A172 (cell line): Measurements from ENCODE around the gene ALDH1A2. TPM values are rescaled to one million over a fixed set of nuclear protein-coding genes. Genes with fewer than 3 reads are reported as not detected.
A peak's percentile ranks its signal among the peaks of the same experiment; 100 is the strongest.
"Not testable (repeated sequence)": the region's sequence is repeated elsewhere in the genome, so short reads cannot be mapped to it uniquely, and the experiment has no call there.

Source experiments
- DNase-seq: peaks from one replicate; pipeline ENCODE4 v3.0.0-alpha.2; 2015; ENCODE audit warnings: low spot score
- total RNA-seq: library from RNA; depleted of rRNA; stranded (reverse); fragments of >200 nt; shearing (Covaris generic); gene quantifications from 2 replicates; pipeline ENCODE4 v1.2.3, GENCODE V29; 2014

Gene ALDH1A2
- total RNA-seq, 1 experiment from 2014 or later: not detected

GRCh38 chr15:58040150-58040549 lies 25.4 kb downstream of the ALDH1A2 start:
- DNase-seq: no peak

DNA sequence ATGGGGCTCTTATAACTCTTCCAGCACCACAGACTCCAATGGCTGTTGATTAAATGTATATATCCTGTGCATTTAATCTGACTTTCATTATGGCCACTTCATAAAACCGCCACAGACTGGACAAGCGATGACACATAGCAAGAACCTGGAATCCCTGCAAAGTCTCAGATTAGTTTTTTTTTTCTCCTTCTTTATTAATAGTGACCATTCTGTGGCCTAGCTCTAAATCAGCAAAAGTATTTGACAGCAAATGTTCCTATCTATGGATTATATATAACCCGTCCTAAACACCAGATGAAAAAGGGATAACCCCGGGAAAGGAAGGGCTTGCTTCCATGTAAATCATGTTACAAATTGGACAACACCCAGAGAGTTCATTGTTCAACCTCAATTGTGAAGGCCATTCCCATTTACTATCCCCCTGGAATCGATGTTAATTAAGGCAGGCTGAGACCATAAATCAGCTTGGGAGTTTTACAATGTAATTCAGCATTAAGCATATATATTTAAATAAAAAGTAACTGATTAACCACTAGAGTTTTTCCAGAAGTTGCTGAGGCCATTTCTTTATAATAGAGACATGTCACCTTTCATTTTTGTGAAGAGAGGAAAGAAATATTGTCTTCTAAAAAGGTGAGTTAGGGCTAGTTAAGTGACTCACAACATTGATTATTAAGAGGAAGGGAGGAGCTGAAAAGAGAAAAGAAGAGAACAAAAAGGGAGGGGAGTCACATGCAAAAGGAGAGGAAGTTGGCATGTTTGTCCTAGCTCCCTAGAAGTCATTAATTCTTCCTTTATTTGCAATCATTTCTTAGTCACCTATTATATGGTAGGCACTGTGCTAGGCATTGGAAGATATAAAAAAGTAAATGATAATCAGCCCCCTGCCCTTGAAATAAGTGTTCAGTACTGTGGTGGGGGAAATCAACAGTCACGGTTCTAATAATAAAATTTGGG lies 26.2 kb downstream of the ALDH1A2 start:
- no peak for DNase-seq

DNA sequence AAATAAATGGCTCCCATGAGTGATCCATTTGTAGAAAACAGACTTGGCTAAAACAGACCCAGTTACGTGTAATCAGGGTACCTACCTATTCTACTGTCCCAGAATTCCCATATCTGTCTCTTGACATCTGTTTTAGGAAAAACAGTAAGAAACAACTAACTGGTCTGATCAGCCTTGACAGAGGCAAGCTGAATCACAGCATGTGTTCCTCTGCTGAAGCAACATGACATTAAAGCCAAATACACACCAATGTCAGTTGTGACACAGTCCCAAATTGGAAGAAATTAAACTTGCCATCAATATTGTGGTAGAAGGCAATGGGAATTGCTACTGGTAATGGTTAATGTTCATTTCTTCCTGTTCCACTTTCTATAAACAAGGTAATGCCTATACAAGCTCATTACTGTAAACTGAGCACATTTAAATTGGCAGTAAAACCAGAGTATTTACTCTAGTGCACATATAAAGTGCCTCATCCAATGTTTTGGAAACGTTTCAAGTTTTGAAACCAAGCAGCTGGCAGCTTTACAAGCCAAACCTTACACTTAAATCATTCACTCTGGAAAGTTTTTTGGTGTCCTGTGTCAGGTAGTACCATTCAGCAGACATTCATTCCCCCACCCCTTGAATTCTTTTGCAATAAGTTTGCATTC lies 27.0 kb downstream of the ALDH1A2 start:
- peak; percentile 19 for DNase-seq

- no peak for DNase-seq
Measured at GRCh38 chr15:58037723-58038301, 27.7 kb downstream of the ALDH1A2 start.

DNA sequence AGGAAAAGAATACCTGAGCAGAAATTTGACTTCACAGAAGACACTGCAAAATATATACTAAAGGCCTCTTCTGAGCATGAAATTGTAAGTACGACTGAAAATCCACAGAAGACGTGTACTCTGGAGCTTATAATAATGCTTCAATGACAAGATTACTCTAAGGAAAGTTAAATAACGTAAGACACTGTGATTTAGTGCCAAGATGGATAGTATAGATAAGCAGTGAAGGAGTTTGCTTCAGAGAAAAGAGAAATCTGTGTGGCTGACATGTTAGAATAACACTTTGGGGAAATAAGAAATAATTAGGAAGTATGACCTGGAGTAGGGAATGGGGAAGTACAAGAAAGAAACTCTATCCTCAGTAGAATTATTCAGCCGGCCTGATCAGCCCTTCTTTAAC lies 28.9 kb downstream of the ALDH1A2 start:
- no peak for DNase-seq

DNA sequence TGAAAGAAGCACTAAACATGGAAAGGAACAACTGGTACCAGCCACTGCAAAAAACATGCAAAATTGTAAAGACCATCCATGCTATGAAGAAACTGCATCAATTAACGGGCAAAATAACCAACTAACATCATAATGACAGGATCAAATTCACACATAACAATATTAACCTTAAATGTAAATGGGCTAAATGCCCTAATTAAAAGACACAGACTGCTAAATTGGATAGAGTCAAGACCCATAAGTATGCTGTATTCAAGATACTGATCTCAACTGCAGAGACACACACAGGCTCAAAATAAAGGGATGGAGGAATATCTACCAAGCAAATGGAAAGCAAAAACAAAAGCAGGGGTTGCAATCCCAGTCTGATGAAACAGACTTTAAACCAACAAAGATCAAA lies 37.1 kb downstream of the ALDH1A2 start:
- not testable (repeated sequence) for DNase-seq

- DNase-seq: no peak
Measured at GRCh38 chr15:58026552-58026951, 39.0 kb downstream of the ALDH1A2 start.

- DNase-seq: no peak
Measured at GRCh38 chr15:58026051-58026450, 39.5 kb downstream of the ALDH1A2 start.

DNA sequence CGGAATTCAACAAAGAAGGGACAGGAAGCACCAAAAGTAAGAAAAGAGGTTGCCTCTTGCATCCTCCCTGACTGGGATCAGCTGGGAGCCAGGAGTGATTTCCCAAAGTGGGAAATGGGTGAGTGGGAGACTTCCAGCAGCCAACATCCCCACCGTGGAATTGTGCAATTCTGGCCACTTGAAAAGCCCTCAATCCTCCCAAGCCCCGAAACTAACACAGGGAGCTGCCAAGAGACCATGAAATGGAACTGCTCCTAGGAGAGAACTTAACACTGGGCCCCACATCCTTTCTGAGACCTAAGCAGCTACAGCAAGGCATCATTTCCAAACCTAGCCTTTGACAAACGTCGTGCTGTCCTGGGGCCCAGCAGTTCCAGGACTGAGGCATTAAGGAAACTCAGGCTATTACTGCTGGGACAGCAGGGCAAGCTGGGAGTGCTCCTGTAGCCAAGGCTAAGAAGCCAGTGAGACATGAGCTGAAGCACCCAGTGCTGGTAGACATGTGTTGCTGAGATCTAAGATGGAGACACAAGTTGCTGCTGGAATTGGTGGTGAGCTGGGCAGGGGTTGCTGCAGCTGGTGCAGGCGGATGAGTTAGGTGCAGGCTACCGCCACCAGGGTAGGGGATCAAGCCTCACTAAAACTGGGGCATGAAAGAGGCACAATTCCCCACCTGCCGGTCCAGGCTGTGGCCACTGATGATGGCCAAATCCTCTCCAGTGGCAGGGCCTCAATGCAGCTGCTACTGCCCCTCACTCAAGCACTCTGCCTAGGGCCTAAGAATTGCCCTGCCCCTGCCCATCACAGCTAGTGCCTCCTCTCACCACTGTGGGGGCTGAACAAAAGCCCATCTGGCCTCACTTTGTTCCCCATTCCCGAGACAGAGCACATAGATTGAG lies 43.9 kb downstream of the ALDH1A2 start:
- DNase-seq: no peak

DNA sequence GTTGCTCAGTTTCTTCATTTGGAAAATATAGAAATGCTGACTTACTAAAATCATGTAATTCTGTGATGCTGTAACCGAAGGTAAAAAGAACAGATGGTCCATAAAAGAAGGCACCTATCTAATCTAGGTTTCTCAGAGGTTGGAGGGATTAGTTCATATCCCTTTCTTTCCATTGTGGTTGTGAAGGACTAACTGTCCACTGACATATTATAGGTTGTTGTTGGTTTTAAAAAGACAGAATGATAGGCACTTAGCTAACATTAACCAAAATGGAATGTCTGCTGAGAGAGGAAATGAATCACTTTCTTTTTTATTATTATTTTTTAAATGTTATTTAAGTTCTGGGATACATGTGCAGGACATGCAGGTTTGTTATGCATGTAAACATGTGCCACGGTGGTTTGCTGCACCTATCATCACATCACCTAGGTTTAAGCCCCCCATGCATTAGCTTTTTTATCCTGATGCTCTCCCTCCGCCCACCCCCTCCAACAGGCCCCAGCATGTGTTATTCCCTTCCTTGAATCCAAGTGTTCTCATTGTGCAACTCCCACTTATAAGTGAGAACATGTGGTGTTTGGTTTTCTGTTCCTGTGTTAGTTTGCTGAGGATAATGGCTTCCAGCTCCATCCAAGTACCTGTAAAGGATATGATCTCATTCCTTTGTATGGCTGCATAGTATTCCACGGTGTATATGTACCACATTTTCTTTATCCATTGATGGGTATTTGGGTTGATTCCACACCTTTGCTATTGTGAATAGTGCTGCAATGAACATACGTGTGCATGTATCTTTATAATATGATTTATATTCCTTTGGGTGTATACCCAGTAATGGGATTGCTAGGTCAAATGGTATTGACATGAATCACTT lies 45.8 kb downstream of the ALDH1A2 start:
- DNase-seq: peak; percentile 18

DNA sequence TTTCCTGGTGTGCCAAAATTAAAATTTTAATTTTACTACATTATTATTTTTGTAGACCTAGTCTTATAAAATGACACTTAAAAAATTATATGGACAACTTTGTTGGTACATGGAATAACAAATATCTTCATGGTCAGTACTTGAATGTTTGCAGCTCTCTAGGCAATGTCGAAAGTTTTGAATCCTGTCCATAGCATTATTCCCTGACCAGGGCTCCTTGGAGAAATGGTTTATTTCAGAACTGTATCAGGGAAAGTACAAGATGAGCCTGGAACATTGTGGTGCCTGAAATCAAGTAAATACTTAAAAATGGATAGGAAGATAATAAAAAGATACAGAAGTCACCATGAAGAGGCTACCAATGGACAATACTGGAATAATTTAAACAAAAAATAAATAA lies 47.6 kb downstream of the ALDH1A2 start:
- DNase-seq: no peak

DNA sequence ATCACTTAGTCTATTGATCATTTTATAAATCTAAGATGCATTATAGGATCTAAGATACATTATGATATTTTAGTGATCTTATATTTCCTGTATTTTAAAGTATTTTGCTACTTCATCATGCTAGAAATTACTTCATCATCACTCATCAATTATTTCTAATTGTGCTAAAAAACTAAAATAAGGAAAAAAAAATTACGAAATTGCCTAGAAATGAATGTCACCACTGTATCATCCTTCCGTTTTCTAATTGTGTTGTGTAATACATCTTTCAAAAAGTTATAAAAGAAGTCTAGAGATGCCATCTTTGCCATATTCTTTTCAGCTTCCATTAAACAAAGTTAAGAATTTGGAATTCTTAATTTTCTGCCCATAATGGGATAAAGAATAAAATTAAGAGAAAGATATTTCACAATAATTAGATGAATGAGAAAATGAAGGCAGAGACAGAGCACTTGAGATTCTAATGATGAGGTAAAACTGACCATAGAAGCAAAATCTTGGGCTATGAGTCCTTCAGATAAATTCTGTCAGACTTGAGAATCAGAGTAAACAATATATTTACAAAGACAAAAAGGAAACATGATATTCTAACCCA lies 48.8 kb downstream of the ALDH1A2 start:
- no peak for DNase-seq

- no peak for DNase-seq
Measured at GRCh38 chr15:58015565-58015964, 49.9 kb downstream of the ALDH1A2 start.

DNA sequence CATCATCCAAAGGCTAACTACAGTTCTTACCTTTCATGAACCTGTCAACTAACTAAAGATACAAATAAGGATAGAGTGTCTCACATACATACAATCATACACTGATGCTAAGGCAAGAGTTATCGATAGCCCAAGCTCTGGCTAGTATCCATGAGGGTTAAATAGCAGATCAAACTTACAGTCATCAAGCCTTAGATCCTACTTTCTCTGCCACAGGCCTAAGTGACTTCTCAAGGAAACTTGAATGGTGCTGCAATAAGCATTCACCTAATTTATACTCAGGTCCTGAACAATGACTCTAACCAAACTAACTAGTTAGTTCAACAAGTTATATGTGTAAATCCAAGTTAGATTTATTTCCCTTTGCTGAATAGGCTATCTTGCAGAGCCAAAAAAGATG lies 51.0 kb downstream of the ALDH1A2 start:
- no peak for DNase-seq

DNA sequence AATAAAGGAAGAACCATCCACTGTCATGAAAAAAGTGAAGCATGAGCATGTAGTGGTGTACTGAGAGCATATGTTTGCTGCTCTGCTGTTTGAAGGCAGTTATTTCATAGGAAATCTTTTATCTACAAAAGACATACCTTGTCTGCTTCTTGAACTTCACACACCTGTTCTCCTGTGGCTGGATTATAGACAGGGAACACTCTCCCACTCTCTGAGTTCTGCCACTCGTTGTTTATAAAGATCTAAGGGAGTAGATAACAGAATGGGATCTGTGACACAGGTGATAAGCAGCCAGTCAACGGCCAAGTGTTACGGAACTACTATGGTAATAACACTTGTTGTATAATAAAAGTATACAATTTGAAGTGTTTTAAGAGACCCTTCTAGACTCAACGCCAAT lies 51.5 kb downstream of the ALDH1A2 start:
- no peak for DNase-seq

DNA sequence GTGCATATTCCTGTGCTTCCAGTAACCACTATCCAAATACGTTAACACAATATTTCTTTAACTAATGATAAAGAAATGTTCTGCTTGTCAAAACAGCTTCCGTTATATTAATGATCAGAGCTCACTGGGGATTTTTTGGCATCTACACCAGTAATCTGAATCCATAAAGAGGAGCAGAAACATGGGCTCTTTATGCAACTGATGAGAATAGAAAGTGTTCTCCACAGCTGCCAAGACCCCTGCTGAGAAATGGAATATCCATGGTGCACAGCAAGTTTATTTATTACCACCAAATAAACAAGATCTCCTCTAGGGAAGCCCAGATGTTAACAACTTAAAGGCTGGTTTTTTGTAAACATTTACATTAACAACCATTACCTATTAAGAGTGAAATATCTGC lies 54.5 kb downstream of the ALDH1A2 start:
- DNase-seq: no peak

DNA sequence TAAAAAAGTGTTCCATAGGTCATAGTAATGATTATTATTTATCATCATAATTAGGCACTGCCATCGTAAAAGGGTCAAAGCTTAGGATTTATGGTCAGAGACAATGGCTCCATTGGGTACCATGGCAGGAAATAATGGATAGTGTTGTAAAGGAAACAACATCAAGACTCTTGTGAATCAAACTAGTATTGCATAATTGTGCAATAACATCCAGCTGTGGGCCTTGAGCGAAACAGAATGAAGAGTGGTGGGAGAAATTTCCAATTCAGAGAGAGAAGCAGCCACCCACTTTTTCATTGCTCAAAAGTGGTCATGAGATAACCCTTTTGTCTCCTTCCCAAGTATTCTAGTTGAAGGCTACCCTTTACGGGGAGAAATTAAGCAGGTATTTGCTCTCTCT lies 61.7 kb downstream of the ALDH1A2 start:
- no peak for DNase-seq

DNA sequence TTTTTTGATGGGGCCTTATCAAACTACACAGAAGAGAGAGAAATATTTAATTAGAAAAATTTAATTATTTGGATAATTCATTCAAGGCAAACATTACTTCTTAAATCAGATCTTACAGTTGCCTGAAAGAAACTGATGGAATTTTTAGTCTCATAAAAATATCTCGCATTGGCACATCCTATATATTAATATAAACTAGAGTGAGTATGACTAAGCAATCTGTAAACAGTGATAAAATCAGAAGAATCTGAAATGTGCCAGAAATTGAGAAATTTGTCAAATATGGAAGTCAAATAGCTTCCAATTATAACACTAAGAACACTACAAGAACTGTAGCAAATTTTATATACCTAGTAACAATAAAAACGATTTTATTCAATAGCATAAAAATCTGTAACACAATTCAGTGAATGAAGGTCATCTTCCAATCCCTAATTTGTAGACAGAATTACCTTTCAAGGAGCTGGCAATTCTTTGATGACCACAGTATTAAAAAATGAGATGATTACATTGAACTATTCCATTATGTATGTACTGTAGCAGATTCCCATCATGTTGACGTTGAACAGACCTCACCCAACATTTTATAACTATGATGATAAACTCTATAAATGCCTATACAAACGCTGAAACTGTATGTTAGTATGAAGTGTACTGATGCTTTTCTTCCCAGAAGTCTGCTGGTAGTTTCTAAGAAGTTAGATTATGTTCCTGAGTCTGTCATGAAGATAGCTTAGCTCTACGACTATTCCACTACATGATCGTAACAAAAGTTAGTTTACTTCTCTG lies 63.0 kb downstream of the ALDH1A2 start:
- no peak for DNase-seq

GRCh38 chr15:57999699-58000098 lies 65.8 kb downstream of the ALDH1A2 start:
- not testable (repeated sequence) for DNase-seq
